NCI-H2227 (cell line): ENCODE results near the gene OR13C2.

Experiments used
- DNase-seq: peaks from one replicate; lab custom pipeline; 2025; ENCODE audit not compliant: unreplicated experiment; lab: John Stamatoyannopoulos, UW

The OR13C2 gene

DNA sequence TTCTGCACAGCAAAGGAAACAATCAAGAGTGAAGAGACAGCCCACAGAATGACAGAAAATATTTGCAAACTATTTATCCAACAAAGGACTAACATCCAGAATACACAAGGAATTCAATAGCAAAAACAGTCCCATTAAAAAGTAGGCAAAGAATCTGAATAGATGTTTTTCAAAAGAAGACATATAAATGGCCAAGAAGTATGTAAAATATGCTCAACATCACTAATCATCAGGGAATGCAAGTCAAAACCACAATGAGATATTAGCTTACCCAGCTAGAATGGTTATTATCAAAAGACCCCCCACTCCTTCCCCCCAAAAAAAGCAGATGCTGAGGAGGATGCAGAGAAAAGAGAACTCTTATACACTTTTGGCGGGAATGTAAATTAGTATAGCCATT lies 49.9 kb downstream of the OR13C2 start:
- DNase-seq, result no peak
